Endothelial cell of umbilical vein (primary cell): ENCODE measurements around the gene IRF6. TPM values are rescaled to one million over a fixed set of nuclear protein-coding genes. Genes with fewer than 3 reads are reported as not detected.

Experiments used
- BruUV-seq: library from RNA; stranded (reverse); fragments of 400-500 nt; replicated peaks from 2 replicates; lab custom pipeline; 2021; lab: Mats Ljungman, UMichigan
- CTCF ChIA-PET: fragments of 300-600, 350-600 bp; sonication (Branson Sonifier 250); formaldehyde crosslinking; loops from one replicate; lab custom pipeline; 2021; ENCODE audit warnings: antibody characterized with exemption, inconsistent platforms; lab: Charles Lee
- POLR2A ChIA-PET: fragments of 300-600, 350-600 bp; sonication (Branson Sonifier 250); formaldehyde crosslinking; loops from one replicate; lab custom pipeline; 2021; ENCODE audit warnings: antibody characterized with exemption, inconsistent platforms; lab: Charles Lee
- DNase-seq: peaks from one replicate; pipeline ENCODE4 v3.0.0-alpha.2; 2011; ENCODE audit warnings: low read depth, low spot score
- FAIRE-seq: peaks from 2 replicates; lab custom pipeline; 2011; peaks lifted over from hg19 to GRCh38; lab: Jason Lieb, UNC
- H2AFZ ChIP-seq: 2 replicates; pipeline ENCODE4 v1.6.0; 2012; ENCODE audit warnings: low read depth, low read length, control low read depth, inconsistent platforms
- H3K27ac ChIP-seq: 2 replicates; pipeline ENCODE4 v1.5.1; 2011; ENCODE audit warnings: low read depth, mild to moderate bottlenecking, control low read depth, low read length, moderate library complexity; ENCODE audit not compliant: insufficient read depth
- H3K27me3 ChIP-seq, 2 experiments: 2 replicates each; pipeline versions ENCODE4 v1.6.0 to v1.6.1; 2011; ENCODE audit warnings: low read length in 2 of 2, mixed read lengths in 1 of 2; ENCODE audit not compliant: control insufficient read depth in 2 of 2, insufficient read depth in 2 of 2
- H3K36me3 ChIP-seq, 2 experiments: 2 replicates in 1 of 2; 3 replicates in 1 of 2; pipeline ENCODE4 v1.5.1; 2011; ENCODE audit warnings: low read length in 2 of 2, mild to moderate bottlenecking in 1 of 2, moderate library complexity in 1 of 2; ENCODE audit not compliant: control insufficient read depth in 2 of 2, insufficient read depth in 2 of 2; ENCODE audit errors: extremely low read depth in 1 of 2
- H3K4me1 ChIP-seq: 3 replicates; pipeline ENCODE4 v1.5.1; 2011; ENCODE audit warnings: mild to moderate bottlenecking, low read length; ENCODE audit not compliant: control insufficient read depth, insufficient read depth; ENCODE audit errors: extremely low read depth
- H3K4me2 ChIP-seq: 2 replicates; pipeline ENCODE4 v1.6.1; 2011; ENCODE audit warnings: low read length, control low read depth, mixed read lengths; ENCODE audit not compliant: insufficient read depth
- H3K4me3 ChIP-seq, 3 experiments: fragments of 200-600 bp in 1 of 3; sonication (generic), shearing (Covaris generic) in 1 of 3; replicated peaks in 1 of 3; 2 replicates each; pipeline ENCODE4 v1.5.1; 2011 to 2016; ENCODE audit warnings: control low read depth in 3 of 3, low read length in 3 of 3, mild to moderate bottlenecking in 2 of 3, inconsistent platforms in 1 of 3, low read depth in 1 of 3, moderate library complexity in 1 of 3; ENCODE audit not compliant: insufficient read depth in 1 of 3
- H3K79me2 ChIP-seq: 2 replicates; pipeline ENCODE4 v1.6.0; 2012; ENCODE audit warnings: low read length, inconsistent platforms; ENCODE audit not compliant: control insufficient read depth, insufficient read depth
- H3K9ac ChIP-seq: replicated peaks from 2 replicates; pipeline ENCODE3; 2011; ENCODE audit warnings: low read length, control low read depth; ENCODE audit not compliant: insufficient read depth; ENCODE audit errors: extremely low read depth
- H3K9me1 ChIP-seq: replicated peaks from 3 replicates; pipeline ENCODE4 v1.6.0; 2011; ENCODE audit warnings: mild to moderate bottlenecking, low read length; ENCODE audit not compliant: control insufficient read depth, insufficient read depth; ENCODE audit errors: extremely low read depth
- H3K9me3 ChIP-seq: replicated peaks from 2 replicates; pipeline ENCODE4 v1.5.1; 2012; ENCODE audit warnings: low read length, inconsistent platforms; ENCODE audit not compliant: control insufficient read depth, insufficient read depth
- H4K20me1 ChIP-seq: replicated peaks from 2 replicates; pipeline ENCODE3; 2011; ENCODE audit warnings: mild to moderate bottlenecking, low read length; ENCODE audit not compliant: control insufficient read depth, insufficient read depth; ENCODE audit errors: extremely low read depth
- EZH2 ChIP-seq: IDR thresholded peaks from 2 replicates; pipeline ENCODE4 v1.6.1; 2012; ENCODE audit warnings: borderline replicate concordance, low read depth, mild to moderate bottlenecking, moderate library complexity, low read length, inconsistent platforms; ENCODE audit not compliant: severe bottlenecking
- FOS ChIP-seq: IDR thresholded peaks from 2 replicates; pipeline ENCODE4 v1.6.1; 2011; ENCODE audit warnings: mild to moderate bottlenecking, low read length, moderate library complexity, borderline replicate concordance; ENCODE audit not compliant: insufficient read depth
- GATA2 ChIP-seq: IDR thresholded peaks from 2 replicates; pipeline ENCODE4 v1.7.0; 2011; ENCODE audit warnings: low read depth, mild to moderate bottlenecking, moderate library complexity, mixed read lengths, low read length; ENCODE audit not compliant: insufficient read length, insufficient read depth
- JUN ChIP-seq: IDR thresholded peaks from 2 replicates; pipeline ENCODE4 v1.6.1; 2011; ENCODE audit warnings: borderline replicate concordance, low read depth; ENCODE audit not compliant: insufficient read length, insufficient read depth
- MYC ChIP-seq: IDR thresholded peaks from one replicate; pipeline ENCODE4 v1.6.1; 2011; ENCODE audit warnings: mild to moderate bottlenecking, low read depth, low read length
- POLR2A ChIP-seq: IDR thresholded peaks from 2 replicates; pipeline ENCODE4 v1.6.1; 2012; ENCODE audit warnings: low read depth, mild to moderate bottlenecking, control low read depth, low read length
- POLR2AphosphoS5 ChIP-seq: IDR thresholded peaks from 2 replicates; pipeline ENCODE4 v1.6.1; 2012; ENCODE audit warnings: low read depth, mild to moderate bottlenecking, control low read depth, low read length, moderate library complexity; ENCODE audit not compliant: insufficient read depth
- dilution Hi-C: fragments of 300-500 bp; cut with MboI; formaldehyde crosslinking; loops from one replicate; pipeline ENCODE4 v1.15.0; 2019; ENCODE audit warnings: low sequenced_read_pairs; ENCODE audit not compliant: extremely low pct_ligation_motif_present
- intact Hi-C: fragments of 100-400 bp; cut with micrococcal nuclease; formaldehyde crosslinking; loops from one replicate; pipeline ENCODE4 v1.10.0; 2022
- polyA plus RNA-seq, 4 experiments: library from polyadenylated mRNA; depleted of rRNA in 3 of 4; stranded (reverse) in 3 of 4; unstranded in 1 of 4; fragments of >200 nt; gene quantifications; 2 replicates each; pipeline versions ENCODE4 v1.2.1 to v1.2.3, GENCODE V29; 2011 to 2012; ENCODE audit warnings: missing spikeins in 1 of 4
- total RNA-seq: library from RNA; stranded (reverse); gene quantifications from 2 replicates; pipeline ENCODE4 v1.2.3, GENCODE V29; 2021
- TF ChIP-seq, protein P1 (sequence below): IDR thresholded peaks from 2 replicates; pipeline ENCODE4 v1.6.1; 2011; ENCODE audit not compliant: insufficient read depth, insufficient read length
- TF ChIP-seq, protein P2 (sequence below), 2 donors: IDR thresholded peaks; 1 replicate in 1 of 2; 2 replicates in 1 of 2; pipeline ENCODE4 v1.5.1; 2011; ENCODE audit warnings: low read length in 2 of 2, mild to moderate bottlenecking in 2 of 2, moderate library complexity in 2 of 2, control low read depth in 1 of 2, inconsistent platforms in 1 of 2, low read depth in 1 of 2; ENCODE audit not compliant: insufficient read depth in 1 of 2; ENCODE audit errors: extremely low read depth in 1 of 2

IRF6 gene
- total and polyA plus RNA-seq, 2 donors (not counting 3 experiments of a cell fraction or from before 2014, with no cell fraction given), result 42.0 to 55.8 TPM

DNA sequence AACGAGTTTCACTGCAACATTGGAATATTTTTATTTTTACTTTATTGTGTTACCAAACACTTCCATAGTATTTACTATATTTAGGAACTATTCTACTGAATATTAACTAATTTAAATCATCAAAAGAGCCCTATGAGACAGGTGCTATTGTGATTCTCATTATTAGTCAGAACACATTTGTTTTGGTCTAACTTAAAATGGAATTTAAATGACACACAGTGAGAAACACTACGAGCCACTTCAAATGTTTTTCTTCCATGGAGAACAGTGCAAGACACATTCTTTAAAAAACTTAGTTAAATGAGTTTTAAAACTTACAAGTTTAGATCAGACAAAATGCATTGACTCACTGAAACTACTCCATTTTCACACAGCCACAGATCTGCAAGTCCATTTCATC is 56.7 kb downstream of the IRF6 start:
- H3K79me2 ChIP-seq, result no peaks in the 10 kb centered on the region
- intact Hi-C loops, result loop anchor here (5.0 kb wide), 1 partner anchor 238 kb away; no protein-coding TSS in a partner anchor

More for the DNA sequence above, 56.7 kb downstream of the IRF6 start:
- dilution Hi-C loops, result no loop called here
- no peak overlapping the region for H3K4me3 ChIP-seq
- peaks cover 0 to 2% of the 10 kb centered on the region in 2 experiments for H3K27me3 ChIP-seq
- POLR2A ChIA-PET, result no interaction called here
- CTCF ChIA-PET, result interaction anchor here (0.6 to 2.8 kb wide), 13 partner anchors 11 to 183 kb away, joined by 3 to 35 read pairs (median 7); no protein-coding TSS in a partner anchor
- no peaks in the 10 kb centered on the region for H3K9me1 ChIP-seq
- DNase-seq (no peak), FAIRE-seq (no peak)
- no peak overlapping the region for H2AFZ ChIP-seq
- no peak overlapping the region for H3K9ac ChIP-seq
- no peaks in the 10 kb centered on the region for H3K9me3 ChIP-seq
- no peaks in the 10 kb centered on the region for H3K36me3 ChIP-seq
- H4K20me1 ChIP-seq, result no peaks in the 10 kb centered on the region
- H3K27ac ChIP-seq, result no peak overlapping the region
- TF ChIP-seq, protein P1, sequence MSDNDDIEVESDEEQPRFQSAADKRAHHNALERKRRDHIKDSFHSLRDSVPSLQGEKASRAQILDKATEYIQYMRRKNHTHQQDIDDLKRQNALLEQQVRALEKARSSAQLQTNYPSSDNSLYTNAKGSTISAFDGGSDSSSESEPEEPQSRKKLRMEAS, result no peak
- TF ChIP-seq POLR2A, result no peak
- no peak for TF ChIP-seq POLR2AphosphoS5
- TF ChIP-seq GATA2, result no peak
- TF ChIP-seq EZH2, result no peak
- TF ChIP-seq, protein P2, sequence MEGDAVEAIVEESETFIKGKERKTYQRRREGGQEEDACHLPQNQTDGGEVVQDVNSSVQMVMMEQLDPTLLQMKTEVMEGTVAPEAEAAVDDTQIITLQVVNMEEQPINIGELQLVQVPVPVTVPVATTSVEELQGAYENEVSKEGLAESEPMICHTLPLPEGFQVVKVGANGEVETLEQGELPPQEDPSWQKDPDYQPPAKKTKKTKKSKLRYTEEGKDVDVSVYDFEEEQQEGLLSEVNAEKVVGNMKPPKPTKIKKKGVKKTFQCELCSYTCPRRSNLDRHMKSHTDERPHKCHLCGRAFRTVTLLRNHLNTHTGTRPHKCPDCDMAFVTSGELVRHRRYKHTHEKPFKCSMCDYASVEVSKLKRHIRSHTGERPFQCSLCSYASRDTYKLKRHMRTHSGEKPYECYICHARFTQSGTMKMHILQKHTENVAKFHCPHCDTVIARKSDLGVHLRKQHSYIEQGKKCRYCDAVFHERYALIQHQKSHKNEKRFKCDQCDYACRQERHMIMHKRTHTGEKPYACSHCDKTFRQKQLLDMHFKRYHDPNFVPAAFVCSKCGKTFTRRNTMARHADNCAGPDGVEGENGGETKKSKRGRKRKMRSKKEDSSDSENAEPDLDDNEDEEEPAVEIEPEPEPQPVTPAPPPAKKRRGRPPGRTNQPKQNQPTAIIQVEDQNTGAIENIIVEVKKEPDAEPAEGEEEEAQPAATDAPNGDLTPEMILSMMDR (IDR thresholded peaks at IDR 0.05; ENCODE audit: extremely low read depth in 1 of 2, insufficient read depth in 1 of 2, low read depth in 1 of 2, low read length in 2 of 2), result no peak
- TF ChIP-seq JUN, result no peak
- TF ChIP-seq MYC, result no peak
- no peak for TF ChIP-seq FOS
- H3K4me1 ChIP-seq, result no peaks in the 10 kb centered on the region
- no peak overlapping the region for H3K4me2 ChIP-seq
- no TSS peak for BruUV-seq
